ENCODE measurements around the gene BARX2.

- no peak for TF ChIP-seq SPI1 (IDR thresholded peaks at IDR 0.05; ENCODE audit: low read depth, low read length)
- no peak for TF ChIP-seq POLR2AphosphoS5 (IDR thresholded peaks at IDR 0.05; ENCODE audit: low read depth, low read length)
Measured at GRCh38 chr11:129427376-129427775, 51.7 kb downstream of the BARX2 start.

Data from GM12891 (cell line).